Hematopoietic multipotent progenitor cell treated with erythropoietin and hydrocortisone succinate and interleukin-3 and kit ligand, for 15 days (in vitro differentiated cells): ENCODE data around the gene APMAP.
A peak's percentile ranks its signal among the peaks of the same experiment; 100 is the strongest.

Source experiments
- DNase-seq: peaks from one replicate; pipeline ENCODE4 v3.0.0-alpha.2; 2015; ENCODE audit warnings: low spot score

Gene APMAP

DNA sequence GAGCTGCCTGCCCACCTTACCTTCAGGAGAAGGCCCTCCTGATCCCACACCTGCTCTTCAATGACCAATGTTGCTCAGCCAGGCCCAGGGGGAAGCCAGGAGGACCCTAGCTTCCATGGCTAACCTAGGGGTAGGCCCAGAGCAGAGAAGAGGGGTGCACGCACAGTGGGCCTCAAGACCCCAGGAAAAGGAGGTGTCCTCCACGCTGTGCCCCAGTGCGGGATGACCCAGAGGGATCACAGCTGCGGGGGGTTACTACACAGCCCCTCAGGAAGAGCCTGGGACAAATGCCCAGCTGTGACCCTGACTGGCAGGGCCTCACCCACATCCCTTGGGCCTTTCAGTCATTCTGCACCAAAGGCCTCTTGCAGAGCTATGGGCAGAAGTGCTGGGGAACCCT is 31.6 kb upstream of the APMAP start:
- DNase-seq = no peak

DNA sequence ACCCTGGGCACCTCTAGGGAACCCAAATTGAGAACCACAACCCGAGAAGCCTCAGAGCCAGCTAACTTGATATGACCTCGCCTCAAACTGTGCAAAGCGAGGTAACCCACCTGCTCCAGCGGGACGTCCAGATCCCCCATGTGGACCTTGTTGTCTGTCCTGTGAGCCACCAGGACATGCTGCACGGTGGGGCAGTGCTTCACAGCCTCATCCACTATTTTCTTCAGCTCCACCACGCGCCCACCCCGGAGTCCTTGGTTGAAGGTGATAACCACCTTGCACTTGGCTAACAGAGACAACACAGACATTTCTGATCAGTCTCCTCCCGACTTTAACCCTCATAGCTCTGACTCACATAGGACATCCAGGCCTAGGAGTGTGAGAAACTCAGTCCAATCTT is 30.8 kb upstream of the APMAP start:
- DNase-seq = peak; percentile 62

DNA sequence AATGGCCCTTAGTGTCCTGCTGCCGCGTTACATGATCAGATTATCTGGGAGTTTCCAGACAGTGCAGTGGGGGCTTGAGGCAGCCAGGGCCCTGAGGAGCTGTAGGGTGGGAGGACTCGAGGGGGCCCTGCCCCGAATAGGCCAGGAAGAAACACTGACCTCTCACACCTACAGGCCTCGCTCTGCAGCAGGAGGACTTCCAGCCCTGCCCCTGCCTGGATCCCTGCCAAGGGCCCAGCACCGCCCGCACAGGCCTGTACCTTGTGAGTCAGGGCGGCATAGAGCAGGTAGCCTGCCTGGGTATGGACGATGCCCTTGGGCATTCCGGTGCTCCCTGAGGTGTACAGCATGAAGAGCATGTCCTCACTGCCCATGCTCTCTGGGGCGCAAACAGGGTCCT is 30.1 kb upstream of the APMAP start:
- peak; percentile 65 for DNase-seq

DNA sequence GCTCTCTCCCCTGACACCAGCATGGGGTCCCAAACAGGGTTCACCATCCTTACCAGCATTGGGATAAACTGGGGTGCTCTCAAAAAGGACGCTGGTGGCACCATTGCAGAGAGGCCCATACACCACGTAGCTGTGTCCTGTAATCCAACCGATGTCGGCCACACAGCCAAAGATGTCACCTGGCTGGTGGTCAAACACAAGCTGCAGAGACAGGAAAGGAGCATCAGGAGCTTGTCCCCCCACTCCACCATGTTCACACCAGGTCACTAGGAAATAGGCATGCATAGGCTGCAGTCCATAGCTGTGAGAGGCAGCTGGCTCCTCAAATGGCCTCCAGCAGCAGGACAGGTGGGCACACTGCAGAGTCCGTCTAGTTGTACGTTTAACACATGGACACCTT is 28.8 kb upstream of the APMAP start:
- no peak for DNase-seq

DNA sequence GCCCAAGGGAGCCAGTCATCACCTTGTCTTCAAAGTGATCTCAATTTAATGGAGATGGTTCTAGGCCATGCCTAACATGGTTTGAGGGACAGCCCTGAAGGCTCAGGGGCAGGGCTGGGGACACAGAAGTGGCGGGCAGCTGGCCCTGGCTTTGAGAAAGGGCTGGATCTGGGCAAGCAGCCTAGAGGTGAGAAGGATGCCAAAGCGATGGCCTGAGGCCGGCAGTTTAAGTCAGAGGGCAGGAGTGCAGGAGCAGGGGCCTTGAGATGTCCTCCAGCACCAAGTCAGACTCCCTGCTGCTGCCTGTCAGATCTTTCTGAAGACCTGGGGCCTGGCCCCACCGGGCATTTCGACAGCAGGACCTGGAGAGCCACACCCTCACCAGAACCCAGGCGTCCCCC is 28.4 kb upstream of the APMAP start:
- no peak for DNase-seq

DNA sequence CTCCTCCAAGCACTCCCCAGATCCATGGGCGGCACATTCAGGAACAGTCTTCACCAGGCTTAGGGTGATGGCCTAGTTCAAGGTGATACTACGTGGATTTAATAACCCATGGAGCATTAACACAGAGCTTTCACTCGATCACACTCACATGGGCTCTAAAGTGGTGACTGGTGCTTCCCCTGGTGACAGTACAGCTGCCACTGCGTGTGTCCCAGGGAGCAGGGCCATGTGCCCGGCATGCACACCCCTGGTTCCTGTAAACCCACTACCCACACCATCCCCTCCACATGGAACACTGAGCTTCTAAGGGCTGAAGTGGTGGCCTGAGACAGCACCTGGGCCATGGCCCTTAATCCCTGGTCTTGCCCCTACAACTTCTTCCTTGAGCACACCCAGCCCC is 27.8 kb upstream of the APMAP start:
- no peak for DNase-seq

DNA sequence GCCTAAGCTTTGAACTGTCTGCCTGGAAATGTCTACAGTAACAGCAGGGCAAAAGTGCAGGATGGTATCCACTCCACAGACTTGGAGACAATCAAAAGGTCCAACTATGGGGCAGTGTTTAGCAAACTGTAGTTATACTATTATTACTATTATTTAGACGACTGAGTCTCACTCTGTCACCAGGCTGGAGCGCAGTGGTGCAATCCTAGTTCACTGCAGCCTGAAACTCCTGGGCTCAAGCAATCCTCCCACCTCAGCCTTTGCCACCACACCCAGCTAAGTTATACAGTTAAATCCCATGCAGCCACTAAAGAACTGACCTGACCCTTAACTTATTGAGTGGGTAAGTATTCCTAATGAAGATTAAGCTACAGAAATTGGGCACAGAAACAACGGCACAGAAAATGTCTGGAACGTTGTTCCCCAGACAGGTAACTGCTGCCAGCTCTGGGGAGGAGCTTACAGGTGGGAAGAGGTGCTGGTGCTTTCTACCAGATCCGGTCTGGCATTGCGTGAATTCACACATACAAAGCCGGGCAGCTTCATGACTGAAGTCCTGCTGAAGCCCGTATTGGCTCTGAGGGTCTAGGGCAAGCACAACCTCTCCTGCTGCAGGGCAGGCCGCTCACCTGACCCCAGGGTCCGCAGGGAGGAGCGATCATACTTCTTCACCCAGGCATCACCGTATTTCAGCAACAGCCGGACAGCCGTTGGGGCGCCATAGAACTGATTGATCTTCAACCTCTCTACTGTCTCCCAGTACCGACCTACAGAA is 27.0 kb upstream of the APMAP start:
- DNase-seq = no peak

DNA sequence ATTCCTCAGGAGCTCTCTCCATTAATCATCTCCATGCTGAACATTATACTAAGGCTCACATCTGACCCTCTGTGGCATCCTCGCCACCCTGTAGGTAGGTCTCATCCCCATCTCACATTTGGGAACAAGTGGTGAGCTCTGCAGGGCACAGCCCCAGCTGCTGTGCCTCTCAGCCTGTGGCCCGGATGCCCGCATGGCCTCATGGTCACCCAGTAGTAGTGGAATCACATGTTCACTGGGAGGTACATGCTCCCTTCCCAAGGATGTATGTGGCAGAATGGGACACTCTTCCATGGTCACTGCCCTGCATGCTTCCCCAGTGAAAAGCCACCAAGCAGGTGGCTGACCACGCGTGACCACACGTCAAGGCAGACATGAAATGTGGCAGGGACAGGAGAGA is 26.3 kb upstream of the APMAP start:
- DNase-seq = no peak

DNA sequence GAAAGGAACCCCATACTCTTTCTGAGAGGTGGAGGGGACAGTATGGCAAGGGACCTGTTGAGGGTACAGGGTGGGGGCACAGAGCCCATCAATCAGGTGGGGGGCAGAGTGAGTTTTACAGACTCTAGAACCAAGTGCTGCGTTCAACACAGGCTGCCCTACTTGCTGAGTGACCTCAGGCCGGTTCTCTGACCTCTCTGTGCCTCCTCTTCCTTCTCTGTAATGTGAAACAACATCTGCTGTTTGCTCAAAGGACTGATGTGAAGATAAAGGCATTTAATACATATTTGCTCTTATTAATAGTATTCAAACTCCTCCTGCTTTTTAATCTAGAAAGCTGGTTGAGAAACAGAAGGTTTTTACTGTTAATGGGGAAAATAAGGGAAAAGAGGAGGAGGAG is 25.9 kb upstream of the APMAP start:
- no peak for DNase-seq

DNA sequence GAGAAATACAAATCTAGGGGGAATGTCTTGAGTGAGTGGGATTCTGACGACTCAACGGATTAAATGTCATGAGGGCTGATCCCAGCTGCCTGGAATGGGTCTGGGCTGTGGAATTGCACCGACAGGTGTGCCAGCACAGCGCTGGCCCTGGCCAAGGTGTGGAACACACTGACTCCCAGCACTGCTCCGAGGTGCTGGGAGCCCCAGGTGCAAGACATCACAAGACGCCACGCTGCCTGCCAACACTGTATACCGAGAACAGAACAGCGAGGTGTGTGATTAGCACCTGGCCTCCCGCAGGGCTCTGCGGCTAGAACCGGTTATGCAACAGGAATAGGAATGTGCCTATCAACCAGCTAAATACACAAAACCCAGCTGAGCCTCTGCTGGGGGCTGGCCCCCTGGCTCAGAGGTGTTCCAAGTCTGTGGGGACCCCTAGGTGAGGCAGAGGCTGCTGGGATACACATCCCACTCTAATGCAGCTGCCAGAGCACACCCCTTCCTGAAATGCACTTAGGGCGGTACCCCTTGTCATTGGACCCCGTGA is 24.8 kb upstream of the APMAP start:
- no peak for DNase-seq

DNA sequence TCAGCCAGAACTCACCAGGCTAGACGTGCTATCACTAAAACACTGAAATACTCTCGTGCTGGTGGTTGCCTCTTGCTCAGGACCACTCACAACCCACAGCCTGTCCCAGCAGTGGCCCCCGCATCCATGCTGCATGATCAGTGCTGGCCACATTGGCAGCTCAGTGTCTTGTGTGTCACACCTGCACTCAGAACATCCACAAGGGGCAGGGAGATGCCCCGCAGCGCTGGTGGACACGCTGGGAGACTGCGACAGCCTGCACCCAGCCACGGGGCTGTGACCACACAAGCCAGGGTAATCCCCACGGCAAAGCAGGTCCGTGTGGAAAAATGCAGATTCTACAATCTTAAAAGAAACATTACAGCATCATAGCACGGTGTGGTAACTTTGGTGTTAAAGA is 23.9 kb upstream of the APMAP start:
- DNase-seq = no peak

DNA sequence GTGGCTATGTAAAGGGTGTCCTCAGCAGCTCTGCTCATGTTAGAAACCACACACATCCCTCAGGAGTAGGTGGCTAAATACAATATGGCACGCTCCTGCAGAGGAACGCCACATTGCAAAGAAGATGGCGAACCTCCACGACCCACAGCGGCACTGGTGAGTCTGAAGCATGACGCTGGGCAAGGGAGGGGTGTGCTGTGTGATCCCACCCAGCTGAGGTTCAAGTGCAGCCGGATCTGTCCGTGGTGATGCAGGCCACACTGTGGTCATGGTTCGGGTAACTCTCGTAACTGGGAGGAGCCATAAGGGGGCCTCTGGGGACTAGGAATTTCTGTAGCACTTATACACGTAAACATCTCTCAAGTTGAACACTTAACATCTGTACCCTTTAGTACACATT is 23.4 kb upstream of the APMAP start:
- DNase-seq = no peak

DNA sequence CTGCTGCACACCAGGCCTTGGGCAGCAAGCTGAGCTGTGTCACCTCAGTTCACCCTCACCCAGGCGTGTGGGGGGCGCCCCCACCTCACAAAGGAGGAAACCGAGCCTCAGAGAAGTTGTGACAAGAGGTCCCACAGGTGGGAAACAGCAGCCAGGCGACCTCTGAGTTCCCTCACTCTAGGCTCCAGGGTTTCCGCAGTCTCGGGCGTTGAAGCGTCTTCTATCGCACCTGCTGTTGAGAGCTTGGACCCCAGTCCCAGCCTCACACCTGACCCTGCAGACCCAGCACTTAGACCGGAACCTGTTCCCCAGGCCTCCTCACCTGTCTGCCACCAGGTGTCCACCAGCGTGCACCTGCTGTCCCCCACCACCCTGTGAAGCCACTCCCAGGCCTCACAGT is 22.3 kb upstream of the APMAP start:
- DNase-seq = no peak

DNA sequence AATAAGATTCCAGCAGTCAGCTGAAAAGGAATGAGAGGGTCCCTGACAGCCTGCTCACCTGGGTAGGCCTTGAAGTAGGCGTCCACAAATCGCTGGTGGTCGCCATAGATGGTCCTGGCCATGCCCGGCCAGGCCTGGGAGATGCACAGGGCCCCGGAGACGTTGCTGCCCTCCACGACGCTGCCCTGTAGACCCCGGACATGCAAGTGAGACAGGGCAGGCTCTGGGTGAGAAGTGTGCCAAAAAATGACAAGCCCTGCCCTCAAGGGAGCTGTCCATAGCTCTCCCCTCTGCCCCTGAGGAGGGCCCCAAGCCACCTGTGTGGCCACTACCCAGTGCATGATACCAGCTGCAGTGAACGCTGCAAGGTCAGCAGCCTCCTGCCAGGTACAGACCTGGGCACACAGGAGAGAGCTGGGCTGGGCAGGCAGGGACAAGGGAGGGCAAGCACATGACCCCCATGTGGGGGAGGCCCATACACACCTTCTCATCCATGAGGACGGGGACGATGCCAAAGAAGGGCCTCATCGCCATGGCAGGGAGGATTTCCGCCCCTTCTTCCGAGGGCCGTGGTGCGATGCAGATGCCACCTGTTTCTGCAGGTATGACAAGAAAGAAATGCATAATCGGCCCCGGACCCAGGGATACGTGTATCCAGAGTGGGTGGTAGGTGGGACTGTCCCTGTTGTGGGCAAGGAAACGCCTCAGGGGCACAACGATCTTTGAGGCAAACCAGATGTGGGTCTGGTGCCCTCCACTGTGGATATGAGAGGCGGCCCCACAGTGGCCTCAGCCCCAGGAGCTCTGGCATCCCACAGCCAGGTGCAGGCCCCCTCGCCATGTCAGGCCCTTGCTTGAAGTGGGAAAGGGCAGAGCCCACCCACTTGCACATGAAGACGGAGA is 21.2 kb upstream of the APMAP start:
- DNase-seq = no peak

DNA sequence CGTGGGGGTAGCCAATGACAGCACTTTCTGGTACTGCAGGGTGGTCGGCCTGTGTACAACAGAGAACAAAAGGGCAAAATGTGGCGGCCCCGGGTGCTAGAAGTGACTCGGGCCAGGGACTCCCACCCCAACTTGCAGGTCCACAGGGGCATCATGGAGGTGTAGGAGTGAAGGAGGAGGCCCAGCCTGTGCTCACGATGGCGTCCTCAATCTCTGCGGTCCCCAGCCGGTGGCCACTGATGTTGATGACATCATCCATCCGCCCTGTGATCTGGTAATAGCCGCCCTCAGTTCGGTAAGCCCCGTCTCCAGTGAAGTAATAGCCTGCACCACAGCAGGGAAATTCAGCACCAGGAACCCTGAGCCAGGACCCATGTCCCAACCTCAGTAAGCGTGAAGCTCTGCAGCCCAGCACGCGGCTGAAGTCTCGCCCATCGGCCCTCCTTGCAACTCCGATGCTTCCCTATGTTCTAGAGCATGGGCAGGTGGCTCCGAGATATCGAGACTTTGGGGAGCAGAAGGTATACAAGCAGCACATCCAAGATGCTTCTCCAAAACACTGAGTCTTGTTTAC is 20.2 kb upstream of the APMAP start:
- DNase-seq = no peak

DNA sequence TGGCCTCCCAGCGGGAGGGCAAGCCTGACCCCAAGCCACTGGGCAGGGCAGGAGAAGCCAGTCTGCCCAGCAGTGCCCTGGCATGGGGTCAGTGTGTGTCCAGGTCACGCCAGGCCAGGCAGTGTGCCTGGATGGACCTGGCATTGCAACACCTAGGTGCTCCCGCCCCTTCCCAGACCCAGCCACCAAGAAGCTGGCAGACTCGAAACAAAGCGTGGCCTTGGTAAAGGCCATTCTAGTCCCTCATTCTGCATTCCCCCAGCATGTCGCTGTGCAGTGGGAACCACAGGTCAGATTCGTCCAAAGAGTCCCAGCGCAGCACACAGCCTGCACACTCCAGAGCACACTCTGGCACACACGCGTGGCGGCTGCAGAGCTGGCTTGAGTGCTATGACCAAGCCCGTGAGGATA is 19.3 kb upstream of the APMAP start:
- no peak for DNase-seq

DNA sequence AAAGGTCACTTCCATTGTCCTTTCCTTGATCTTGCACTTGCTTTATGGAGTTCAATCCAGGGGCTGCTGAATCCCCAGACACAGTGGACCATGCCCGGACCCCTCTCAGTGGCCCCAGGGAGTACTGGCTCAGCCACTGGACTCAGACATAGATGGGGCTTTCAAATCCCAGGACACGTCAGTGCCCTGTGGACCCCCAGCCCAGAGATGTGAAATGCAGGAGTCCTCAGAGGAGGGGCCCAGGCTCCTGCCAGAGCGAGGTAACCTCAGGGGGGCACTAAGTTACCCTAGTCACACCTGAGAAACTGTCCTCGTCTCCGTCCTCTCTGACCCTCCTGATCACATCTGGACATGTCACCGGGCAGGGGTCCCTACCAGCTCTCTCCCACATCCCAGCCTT is 18.7 kb upstream of the APMAP start:
- DNase-seq = no peak

DNA sequence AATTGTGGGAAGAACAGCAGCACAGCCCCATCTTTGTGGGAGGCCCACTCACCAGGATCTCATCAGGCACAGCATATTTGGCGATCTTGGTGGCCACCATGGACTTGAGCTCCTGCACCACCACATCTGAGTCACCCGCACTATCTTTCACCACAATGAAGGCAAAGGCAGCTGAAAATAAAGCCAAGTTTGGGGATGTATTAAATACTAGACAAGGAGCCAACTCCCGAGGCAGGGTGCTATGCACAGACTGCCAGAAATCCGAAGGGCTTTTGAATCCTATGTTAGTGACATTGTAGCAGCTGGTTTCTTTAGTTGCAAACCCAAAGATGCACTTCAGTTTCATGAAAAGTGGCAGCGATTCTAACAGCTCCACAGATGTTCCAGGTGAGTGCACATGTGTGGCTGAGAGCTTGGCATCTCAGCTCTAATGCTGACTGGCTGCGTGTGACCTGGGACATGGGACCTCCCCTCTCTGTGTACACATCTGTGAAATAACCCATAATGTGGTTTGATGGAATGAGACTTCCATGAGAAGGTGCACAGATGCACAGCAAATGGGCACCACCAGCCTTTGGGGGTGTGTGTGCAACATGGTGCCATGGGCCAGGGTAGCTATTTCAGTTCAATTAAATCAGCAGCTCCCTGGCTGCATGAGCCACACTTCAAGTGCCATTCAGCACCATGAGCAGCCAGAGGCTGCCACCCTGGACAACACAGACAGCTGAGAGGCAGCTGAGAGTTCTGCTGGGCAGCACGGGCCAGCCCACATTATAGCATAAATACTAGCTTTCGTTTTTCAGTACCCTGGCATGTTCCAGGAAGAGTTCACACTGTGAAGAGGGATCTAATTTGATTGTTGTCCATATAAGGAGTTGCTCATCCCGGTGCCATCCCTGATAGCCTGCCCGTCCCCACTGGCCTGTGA is 16.9 kb upstream of the APMAP start:
- no peak for DNase-seq

DNA sequence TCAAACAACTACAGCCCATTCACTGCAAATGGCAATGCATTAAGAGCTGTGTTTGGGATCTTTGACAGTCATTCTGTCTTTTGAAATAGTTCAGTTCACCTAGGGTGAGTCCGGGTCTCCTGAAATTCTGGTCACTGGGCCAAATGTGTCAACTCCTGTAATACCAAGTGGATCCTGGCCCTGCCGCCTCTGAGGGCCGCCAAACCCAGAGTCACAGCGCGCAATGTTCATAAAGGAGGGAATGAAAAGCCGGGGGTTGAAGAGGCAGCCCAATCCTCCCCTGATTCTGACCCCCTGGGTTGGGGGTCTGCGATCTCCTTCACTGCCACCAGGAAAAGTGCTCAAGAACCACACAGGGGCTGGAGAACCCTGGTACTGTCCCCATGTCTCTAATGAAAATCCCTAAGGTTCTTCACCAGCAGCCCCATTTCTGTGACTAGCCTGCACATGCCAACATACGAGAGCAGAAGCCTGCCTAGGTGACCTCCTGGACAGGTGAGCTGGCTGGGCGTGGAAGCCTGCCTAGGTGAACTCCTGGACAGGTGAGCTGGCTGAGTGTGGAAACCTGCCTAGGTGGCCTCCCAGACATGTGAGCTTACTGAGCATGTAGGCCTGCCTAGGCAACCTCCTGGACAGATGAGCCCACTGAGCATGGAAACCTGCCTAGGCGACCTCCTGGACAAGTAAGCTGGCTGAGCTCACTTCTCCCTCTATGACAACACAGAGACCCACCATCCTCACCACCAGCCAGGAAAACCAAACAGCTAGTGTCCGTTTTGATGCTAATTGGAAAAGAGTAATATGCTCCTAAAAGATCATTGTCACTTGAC is 16.1 kb upstream of the APMAP start:
- DNase-seq = no peak

DNA sequence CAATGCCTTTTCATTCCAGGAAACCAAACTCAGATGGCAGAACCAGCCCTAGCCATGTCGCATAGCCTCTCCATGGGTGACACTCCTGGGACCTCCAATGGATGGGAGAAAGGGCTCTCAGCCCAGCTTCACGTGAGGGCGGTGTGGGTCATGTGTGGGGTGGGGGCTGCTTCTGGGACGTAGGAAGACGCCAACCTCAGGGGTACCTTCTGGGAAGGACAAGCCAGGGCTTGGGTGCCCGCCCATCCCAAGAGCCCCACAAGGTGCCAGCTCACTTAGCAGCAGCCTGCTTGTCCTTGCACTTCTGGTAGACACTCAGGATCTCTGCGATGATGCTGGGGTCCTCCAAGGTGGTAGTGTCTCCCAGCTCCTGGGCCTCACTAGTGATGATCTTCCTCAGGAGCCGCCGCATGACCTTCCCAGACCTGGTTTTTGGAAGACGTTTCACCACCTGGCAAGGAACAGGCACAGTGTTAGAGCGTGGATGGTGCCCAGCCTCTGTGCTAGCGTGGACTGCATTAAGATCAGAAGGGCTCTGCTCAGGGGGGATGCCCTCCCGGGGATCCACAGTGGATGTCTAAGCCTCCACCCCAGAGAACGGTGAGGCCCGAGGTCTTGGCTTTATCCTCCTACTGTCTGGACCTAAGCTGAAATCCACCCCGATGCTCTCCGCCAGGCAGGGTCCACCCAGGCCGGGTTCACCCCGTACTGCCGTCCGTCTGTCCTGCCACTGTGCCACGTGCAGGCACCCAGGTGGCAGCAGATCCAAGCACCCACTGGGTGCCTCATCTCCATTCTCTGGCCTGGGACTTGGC is 15.1 kb upstream of the APMAP start:
- no peak for DNase-seq
